WTC11 (cell line): ENCODE results near the gene LUC7L. TPM values are rescaled to one million over a fixed set of nuclear protein-coding genes. Genes with fewer than 3 reads are reported as not detected.
A peak's percentile ranks its signal among the peaks of the same experiment; 100 is the strongest.
"Not testable (repeated sequence)": the region's sequence is repeated elsewhere in the genome, so short reads cannot be mapped to it uniquely, and the experiment has no call there.

Source experiments
- ATAC-seq: fragments of 200-7000 bp; cut with Tn5 transposase; 2 replicates; pipeline ENCODE4 v1.10.0; 2021; ENCODE audit warnings: mild to moderate bottlenecking, moderate library complexity
- CTCF ChIA-PET: fragments of 300-600 bp; sonication (Branson Sonifier 250); formaldehyde crosslinking; loops from one replicate; lab custom pipeline; 2021; ENCODE audit warnings: antibody characterized with exemption; lab: Charles Lee
- POLR2A ChIA-PET: fragments of 350-600 bp; sonication (Branson Sonifier 250); formaldehyde crosslinking; loops from one replicate; lab custom pipeline; 2021; ENCODE audit warnings: antibody characterized with exemption; lab: Charles Lee
- DNase-seq: peaks from one replicate; pipeline ENCODE4 v3.0.0; 2021; ENCODE audit warnings: low spot score
- H3K27ac Mint-ChIP-seq: 2 replicates; pipeline ENCODE4 v1.8.0; 2021; ENCODE audit warnings: mixed read lengths
- H3K27me3 Mint-ChIP-seq: 2 replicates; pipeline ENCODE4 v1.8.0; 2021; ENCODE audit warnings: low read depth, mild to moderate bottlenecking, moderate library complexity, mixed read lengths
- H3K36me3 Mint-ChIP-seq: 2 replicates; pipeline ENCODE4 v1.8.0; 2021; ENCODE audit warnings: mixed read lengths
- H3K4me1 Mint-ChIP-seq: 2 replicates; pipeline ENCODE4 v1.8.0; 2022; ENCODE audit warnings: mixed read lengths
- H3K4me3 Mint-ChIP-seq: 2 replicates; pipeline ENCODE4 v1.8.0; 2021; ENCODE audit warnings: mild to moderate bottlenecking, moderate library complexity, mixed read lengths
- H3K9me3 Mint-ChIP-seq: 2 replicates; pipeline ENCODE4 v1.8.0; 2021; ENCODE audit warnings: mixed read lengths
- AR ChIP-seq: fragments of 250-450 bp; sonication (Bioruptor Pico); IDR thresholded peaks from 2 replicates; pipeline ENCODE4 v1.9.0; 2021; ENCODE audit warnings: mild to moderate bottlenecking
- ATF1 ChIP-seq: sonication (generic); formaldehyde crosslinking; IDR thresholded peaks from 2 replicates; pipeline ENCODE4 v1.8.1; 2023; ENCODE audit warnings: mild to moderate bottlenecking, moderate library complexity, missing genetic modification reagents
- CREB1 ChIP-seq: sonication (generic); formaldehyde crosslinking; IDR thresholded peaks from 2 replicates; pipeline ENCODE4 v1.8.0; 2023; ENCODE audit warnings: mild to moderate bottlenecking, missing genetic modification reagents
- CREM ChIP-seq: sonication (generic); formaldehyde crosslinking; IDR thresholded peaks from 2 replicates; pipeline ENCODE4 v1.8.1; 2022; ENCODE audit warnings: mild to moderate bottlenecking, missing genetic modification reagents, moderate library complexity
- ELF4 ChIP-seq: sonication (generic); formaldehyde crosslinking; IDR thresholded peaks from 2 replicates; pipeline ENCODE4 v1.8.1; 2022; ENCODE audit warnings: low read depth, mild to moderate bottlenecking, moderate library complexity, missing genetic modification reagents
- EMX1 ChIP-seq: fragments of 250-450 bp; sonication (Bioruptor Pico); IDR thresholded peaks from 2 replicates; pipeline ENCODE4 v1.8.0; 2021; ENCODE audit warnings: mild to moderate bottlenecking
- FOXJ3 ChIP-seq: sonication (generic); formaldehyde crosslinking; IDR thresholded peaks from 2 replicates; pipeline ENCODE4 v1.9.0; 2021; ENCODE audit warnings: missing genetic modification reagents, mild to moderate bottlenecking, borderline replicate concordance
- MYBL2 ChIP-seq: sonication (generic); formaldehyde crosslinking; IDR thresholded peaks from 2 replicates; pipeline ENCODE4 v1.8.1; 2023; ENCODE audit warnings: mild to moderate bottlenecking, moderate library complexity, missing genetic modification reagents
- SMAD3 ChIP-seq: sonication (generic); formaldehyde crosslinking; IDR thresholded peaks from 2 replicates; pipeline ENCODE4 v1.8.0; 2022; ENCODE audit warnings: missing genetic modification reagents, mild to moderate bottlenecking, borderline replicate concordance
- ZBTB43 ChIP-seq: sonication (generic); formaldehyde crosslinking; IDR thresholded peaks from 2 replicates; pipeline ENCODE4 v1.8.1; 2023; ENCODE audit warnings: mild to moderate bottlenecking, missing genetic modification reagents
- total RNA-seq: library from RNA; stranded (reverse); gene quantifications from 3 replicates; pipeline ENCODE4 v1.2.3, GENCODE V29; 2021
- TF ChIP-seq, protein P1 (sequence below): sonication (generic); formaldehyde crosslinking; IDR thresholded peaks from 2 replicates; pipeline ENCODE4 v1.8.0; 2022; ENCODE audit warnings: mild to moderate bottlenecking, missing genetic modification reagents

LUC7L gene
- total RNA-seq, 1 experiment from 2014 or later, result 111 TPM

DNA sequence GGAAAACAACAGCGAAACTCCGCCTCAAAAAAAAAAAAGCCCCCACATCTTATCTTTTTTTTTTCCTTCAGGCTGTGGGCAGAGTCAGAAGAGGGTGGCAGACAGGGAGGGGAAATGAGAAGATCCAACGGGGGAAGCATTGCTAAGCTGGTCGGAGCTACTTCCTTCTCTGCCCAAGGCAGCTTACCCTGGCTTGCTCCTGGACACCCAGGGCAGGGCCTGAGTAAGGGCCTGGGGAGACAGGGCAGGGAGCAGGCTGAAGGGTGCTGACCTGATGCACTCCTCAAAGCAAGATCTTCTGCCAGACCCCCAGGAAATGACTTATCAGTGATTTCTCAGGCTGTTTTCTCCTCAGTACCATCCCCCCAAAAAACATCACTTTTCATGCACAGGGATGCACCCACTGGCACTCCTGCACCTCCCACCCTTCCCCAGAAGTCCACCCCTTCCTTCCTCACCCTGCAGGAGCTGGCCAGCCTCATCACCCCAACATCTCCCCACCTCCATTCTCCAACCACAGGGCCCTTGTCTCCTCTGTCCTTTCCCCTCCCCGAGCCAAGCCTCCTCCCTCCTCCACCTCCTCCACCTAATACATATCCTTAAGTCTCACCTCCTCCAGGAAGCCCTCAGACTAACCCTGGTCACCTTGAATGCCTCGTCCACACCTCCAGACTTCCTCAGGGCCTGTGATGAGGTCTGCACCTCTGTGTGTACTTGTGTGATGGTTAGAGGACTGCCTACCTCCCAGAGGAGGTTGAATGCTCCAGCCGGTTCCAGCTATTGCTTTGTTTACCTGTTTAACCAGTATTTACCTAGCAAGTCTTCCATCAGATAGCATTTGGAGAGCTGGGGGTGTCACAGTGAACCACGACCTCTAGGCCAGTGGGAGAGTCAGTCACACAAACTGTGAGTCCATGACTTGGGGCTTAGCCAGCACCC lies 54.0 kb downstream of the LUC7L start:
- Mint-ChIP-seq H3K36me3 (no peaks in the 10 kb centered on the region), H3K27me3 (peaks cover 86% of the 10 kb centered on the region), H3K9me3 (no peaks in the 10 kb centered on the region), H3K4me3 (peak overlapping the region; percentile 39), H3K27ac (no peak overlapping the region), H3K4me1 (peaks cover 21% of the 10 kb centered on the region)
- ATAC-seq, result no peak
- ChIA-PET CTCF (interaction anchor here (0.6 to 1.4 kb wide), 3 partner anchors 60 to 78 kb away, joined by 3 to 4 read pairs (median 3); no protein-coding TSS in a partner anchor), POLR2A (no interaction called here)
- TF ChIP-seq CREB1 (CRISPR knock-in tag) (no peak), CREM (no peak)
- no peak for DNase-seq

GRCh38 chr16:173928-174769 lies 55.1 kb downstream of the LUC7L start:
- H3K27me3 Mint-ChIP-seq, result peaks cover 87% of the 10 kb centered on the region

DNA sequence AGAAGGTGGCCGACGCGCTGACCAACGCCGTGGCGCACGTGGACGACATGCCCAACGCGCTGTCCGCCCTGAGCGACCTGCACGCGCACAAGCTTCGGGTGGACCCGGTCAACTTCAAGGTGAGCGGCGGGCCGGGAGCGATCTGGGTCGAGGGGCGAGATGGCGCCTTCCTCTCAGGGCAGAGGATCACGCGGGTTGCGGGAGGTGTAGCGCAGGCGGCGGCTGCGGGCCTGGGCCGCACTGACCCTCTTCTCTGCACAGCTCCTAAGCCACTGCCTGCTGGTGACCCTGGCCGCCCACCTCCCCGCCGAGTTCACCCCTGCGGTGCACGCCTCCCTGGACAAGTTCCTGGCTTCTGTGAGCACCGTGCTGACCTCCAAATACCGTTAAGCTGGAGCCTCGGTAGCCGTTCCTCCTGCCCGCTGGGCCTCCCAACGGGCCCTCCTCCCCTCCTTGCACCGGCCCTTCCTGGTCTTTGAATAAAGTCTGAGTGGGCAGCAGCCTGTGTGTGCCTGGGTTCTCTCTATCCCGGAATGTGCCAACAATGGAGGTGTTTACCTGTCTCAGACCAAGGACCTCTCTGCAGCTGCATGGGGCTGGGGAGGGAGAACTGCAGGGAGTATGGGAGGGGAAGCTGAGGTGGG lies 55.9 kb downstream of the LUC7L start:
- ATAC-seq, H3K9me3 Mint-ChIP-seq, CTCF ChIA-PET, DNase-seq, POLR2A ChIA-PET, H3K36me3 Mint-ChIP-seq, H3K27ac Mint-ChIP-seq: not testable (repeated sequence)
- H3K27me3 Mint-ChIP-seq, result peaks cover 87% of the 10 kb centered on the region
- H3K4me3 Mint-ChIP-seq, result peak overlapping the region; percentile 49
- peaks cover 30% of the 10 kb centered on the region for H3K4me1 Mint-ChIP-seq

More at GRCh38 chr16:173928-174769, 55.1 kb downstream of the LUC7L start:
- H3K27ac Mint-ChIP-seq, POLR2A ChIA-PET, H3K36me3 Mint-ChIP-seq, DNase-seq, H3K9me3 Mint-ChIP-seq, ATAC-seq: not testable (repeated sequence)
- Mint-ChIP-seq H3K4me1 (peaks cover 30% of the 10 kb centered on the region), H3K4me3 (peak overlapping the region; percentile 46)
- CTCF ChIA-PET, result interaction anchor here (0.6 kb wide), 1 partner anchor 61 kb away, joined by 3 read pairs; no protein-coding TSS in a partner anchor

- peak; percentile 4; the same call in 1 of the 2 replicates for ATAC-seq
- Mint-ChIP-seq H3K4me1 (peaks cover 30% of the 10 kb centered on the region), H3K4me3 (peak within 1 kb of the TSS; percentile 49), H3K27me3 (peaks cover 87% of the 10 kb centered on the region)
- H3K9me3 Mint-ChIP-seq, POLR2A ChIA-PET, H3K27ac Mint-ChIP-seq, DNase-seq, CTCF ChIA-PET, H3K36me3 Mint-ChIP-seq: not testable (repeated sequence)
These were observed 56.8 kb downstream of the LUC7L start, which contains the start of gene HBA2 for GRCh38 chr16:172374-172941. HBA2 (plus strand) TSS chr16:172876; CDS start chr16:172913, 37 bp downstream.

DNA sequence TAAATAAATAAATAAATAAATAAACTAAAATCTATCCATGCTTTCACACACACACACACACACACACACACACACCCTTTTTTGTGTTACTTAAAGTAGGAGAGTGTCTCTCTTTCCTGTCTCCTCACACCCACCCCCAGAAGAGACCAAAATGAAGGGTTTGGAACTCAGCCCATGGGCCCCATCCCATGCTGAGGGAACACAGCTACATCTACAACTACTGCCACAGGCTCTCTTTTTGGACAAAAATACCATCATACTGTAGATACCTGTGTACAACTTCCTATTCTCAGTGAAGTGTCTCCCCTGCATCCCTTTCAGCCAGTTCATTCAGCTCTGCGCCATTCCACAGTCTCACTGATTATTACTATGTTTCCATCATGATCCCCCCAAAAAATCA lies 58.5 kb downstream of the LUC7L start:
- H3K4me3 Mint-ChIP-seq, result no peak overlapping the region
- ATAC-seq (no peak), DNase-seq (no peak)
- peaks cover 93% of the 10 kb centered on the region for H3K27me3 Mint-ChIP-seq
- no peaks in the 10 kb centered on the region for H3K9me3 Mint-ChIP-seq
- no peak overlapping the region for H3K27ac Mint-ChIP-seq
- ChIA-PET POLR2A (no interaction called here), CTCF (interaction anchor here (1.0 to 1.3 kb wide), 3 partner anchors 64 to 105 kb away, joined by 3 to 5 read pairs (median 3); no protein-coding TSS in a partner anchor)
- no peaks in the 10 kb centered on the region for H3K36me3 Mint-ChIP-seq
- H3K4me1 Mint-ChIP-seq, result peaks cover 39% of the 10 kb centered on the region
- TF ChIP-seq SMAD3 (CRISPR knock-in tag) (no peak), ELF4 (CRISPR knock-in tag) (no peak), FOXJ3 (CRISPR knock-in tag) (no peak), AR (CRISPR knock-in tag) (no peak), ZBTB43 (CRISPR knock-in tag) (no peak), EMX1 (CRISPR knock-in tag) (no peak), ATF1 (no peak), MYBL2 (CRISPR knock-in tag) (no peak)
- TF ChIP-seq, protein P1, sequence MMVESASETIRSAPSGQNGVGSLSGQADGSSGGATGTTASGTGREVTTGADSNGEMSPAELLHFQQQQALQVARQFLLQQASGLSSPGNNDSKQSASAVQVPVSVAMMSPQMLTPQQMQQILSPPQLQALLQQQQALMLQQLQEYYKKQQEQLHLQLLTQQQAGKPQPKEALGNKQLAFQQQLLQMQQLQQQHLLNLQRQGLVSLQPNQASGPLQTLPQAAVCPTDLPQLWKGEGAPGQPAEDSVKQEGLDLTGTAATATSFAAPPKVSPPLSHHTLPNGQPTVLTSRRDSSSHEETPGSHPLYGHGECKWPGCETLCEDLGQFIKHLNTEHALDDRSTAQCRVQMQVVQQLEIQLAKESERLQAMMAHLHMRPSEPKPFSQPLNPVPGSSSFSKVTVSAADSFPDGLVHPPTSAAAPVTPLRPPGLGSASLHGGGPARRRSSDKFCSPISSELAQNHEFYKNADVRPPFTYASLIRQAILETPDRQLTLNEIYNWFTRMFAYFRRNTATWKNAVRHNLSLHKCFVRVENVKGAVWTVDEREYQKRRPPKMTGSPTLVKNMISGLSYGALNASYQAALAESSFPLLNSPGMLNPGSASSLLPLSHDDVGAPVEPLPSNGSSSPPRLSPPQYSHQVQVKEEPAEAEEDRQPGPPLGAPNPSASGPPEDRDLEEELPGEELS (CRISPR knock-in tag), result no peak
